Fibroblast of lung (primary cell): ENCODE data around the gene SMAD3. TPM values are rescaled to one million over a fixed set of nuclear protein-coding genes. Genes with fewer than 3 reads are reported as not detected.

ENCODE experiments used
- DNase-seq, 2 donors: peaks; one replicate each; pipeline versions ENCODE4 v3.0.0 to v3.0.0-alpha.2; 2010; ENCODE audit warnings: low read depth in 2 of 2
- H2AFZ ChIP-seq: 2 replicates; pipeline ENCODE4 v1.5.1; 2012; ENCODE audit warnings: low read length, control low read depth, inconsistent platforms
- H3K27ac ChIP-seq: 2 replicates; pipeline ENCODE4 v1.5.1; 2011; ENCODE audit warnings: low read length, control low read depth; ENCODE audit not compliant: insufficient read depth
- H3K27me3 ChIP-seq: 2 replicates; pipeline ENCODE4 v1.5.1; 2011; ENCODE audit warnings: mild to moderate bottlenecking, low read length; ENCODE audit not compliant: control insufficient read depth, insufficient read depth
- H3K36me3 ChIP-seq: 2 replicates; pipeline ENCODE4 v1.5.1; 2011; ENCODE audit warnings: low read length; ENCODE audit not compliant: control insufficient read depth, insufficient read depth
- H3K4me1 ChIP-seq: 2 replicates; pipeline ENCODE4 v1.5.1; 2011; ENCODE audit warnings: low read length; ENCODE audit not compliant: control insufficient read depth, insufficient read depth; ENCODE audit errors: extremely low read depth
- H3K4me2 ChIP-seq: 2 replicates; pipeline ENCODE4 v1.5.1; 2011; ENCODE audit warnings: low read length, control low read depth; ENCODE audit not compliant: insufficient read depth; ENCODE audit errors: extremely low read depth
- H3K4me3 ChIP-seq, 4 experiments: fragments of 200-600 bp in 1 of 4; sonication (generic) in 1 of 4; replicated peaks in 1 of 4; 2 replicates each; pipeline ENCODE4 v1.5.1; 2011 to 2016; ENCODE audit warnings: low read length in 4 of 4, low read depth in 3 of 4, mild to moderate bottlenecking in 3 of 4, control low read depth in 2 of 4, inconsistent platforms in 1 of 4, mixed read lengths in 1 of 4; ENCODE audit not compliant: insufficient read depth in 1 of 4; ENCODE audit errors: control extremely low read depth in 1 of 4
- H3K79me2 ChIP-seq: 2 replicates; pipeline ENCODE4 v1.5.1; 2012; ENCODE audit warnings: mild to moderate bottlenecking, low read length, inconsistent platforms; ENCODE audit not compliant: control insufficient read depth, insufficient read depth
- H3K9ac ChIP-seq: 2 replicates; pipeline ENCODE4 v1.5.1; 2011; ENCODE audit warnings: mild to moderate bottlenecking, low read length, control low read depth; ENCODE audit not compliant: insufficient read depth
- H3K9me3 ChIP-seq: 2 replicates; pipeline ENCODE4 v1.5.1; 2012; ENCODE audit warnings: low read depth, low read length; ENCODE audit not compliant: control insufficient read depth, insufficient read depth
- H4K20me1 ChIP-seq: 2 replicates; pipeline ENCODE4 v1.5.1; 2011; ENCODE audit warnings: low read length; ENCODE audit not compliant: control insufficient read depth, insufficient read depth; ENCODE audit errors: extremely low read depth
- CTCF ChIP-seq, 2 donors: IDR thresholded peaks in 1 of 2; conservative IDR thresholded peaks in 1 of 2; 1 replicate in 1 of 2; 2 replicates in 1 of 2; pipeline ENCODE4 v1.5.1; 2011 to 2012; ENCODE audit warnings: low read length in 2 of 2, control low read depth in 1 of 2, inconsistent platforms in 1 of 2, low read depth in 1 of 2, mild to moderate bottlenecking in 1 of 2
- EZH2 ChIP-seq: IDR thresholded peaks from 2 replicates; pipeline ENCODE4 v1.5.1; 2012; ENCODE audit warnings: low read length, control low read depth, mild to moderate bottlenecking; ENCODE audit errors: missing control alignments
- polyA plus RNA-seq, 2 donors: library from polyadenylated mRNA; depleted of rRNA in 1 of 2; stranded (reverse) in 1 of 2; unstranded in 1 of 2; fragments of >200 nt; gene quantifications; 2 replicates each; pipeline ENCODE4 v1.2.1, GENCODE V29; 2011 to 2012; ENCODE audit warnings: missing spikeins in 1 of 2
- total RNA-seq: library from RNA; depleted of rRNA; stranded (reverse); fragments of >200 nt; gene quantifications from 2 replicates; pipeline ENCODE4 v1.2.1, GENCODE V29; 2014

The SMAD3 gene
- total and polyA plus RNA-seq, 2 donors (not counting 1 experiment from before 2014, with no cell fraction given): 69.9 to 173 TPM

- Histone ChIP-seq H3K4me1 (peaks cover 83% of the 10 kb centered on the region), H3K4me2 (peak overlapping the region; percentile 8), H3K4me3 (no peak overlapping the region), H3K36me3 (peaks cover 4% of the 10 kb centered on the region), H3K9me3 (no peaks in the 10 kb centered on the region), H2AFZ (no peak overlapping the region), H4K20me1 (no peaks in the 10 kb centered on the region), H3K9ac (peak overlapping the region; percentile 48), H3K79me2 (peaks cover 86% of the 10 kb centered on the region), H3K27me3 (no peaks in the 10 kb centered on the region), H3K27ac (peak overlapping the region; percentile 96)
- DNase-seq: peak; percentile 82 to 92
- TF ChIP-seq EZH2: no peak
- no peak for TF ChIP-seq CTCF (conservative IDR thresholded peaks at IDR 0.05 in 1 of 2, IDR thresholded peaks at IDR 0.05 in 1 of 2; ENCODE audit: low read depth in 1 of 2, low read length in 2 of 2)
Measured at GRCh38 chr15:67146234-67146633, 80.8 kb downstream of the SMAD3 start.

GRCh38 chr15:67146875-67147381 is 81.5 kb downstream of the SMAD3 start:
- peak; percentile 94 for DNase-seq
- Histone ChIP-seq H3K79me2 (peaks cover 85% of the 10 kb centered on the region), H3K4me3 (no peak overlapping the region), H3K36me3 (peaks cover 4% of the 10 kb centered on the region), H3K27me3 (no peaks in the 10 kb centered on the region), H3K9me3 (no peaks in the 10 kb centered on the region), H2AFZ (no peak overlapping the region), H3K4me1 (peaks cover 76% of the 10 kb centered on the region), H3K9ac (peak overlapping the region; percentile 48), H3K4me2 (peak overlapping the region; percentile 8), H3K27ac (peak overlapping the region; percentile 96), H4K20me1 (no peaks in the 10 kb centered on the region)
- TF ChIP-seq CTCF (conservative IDR thresholded peaks at IDR 0.05 in 1 of 2, IDR thresholded peaks at IDR 0.05 in 1 of 2; ENCODE audit: low read depth in 1 of 2, low read length in 2 of 2) (no peak), EZH2 (no peak)

- Histone ChIP-seq H3K4me2 (peak overlapping the region; percentile 5), H3K79me2 (peaks cover 85% of the 10 kb centered on the region), H2AFZ (no peak overlapping the region), H3K9me3 (no peaks in the 10 kb centered on the region), H3K9ac (peak overlapping the region; percentile 40), H3K36me3 (peaks cover 6% of the 10 kb centered on the region), H4K20me1 (no peaks in the 10 kb centered on the region), H3K27me3 (no peaks in the 10 kb centered on the region), H3K4me1 (peaks cover 74% of the 10 kb centered on the region), H3K27ac (peak overlapping the region; percentile 96), H3K4me3 (no peak overlapping the region)
- DNase-seq: no peak
- TF ChIP-seq EZH2 (no peak), CTCF (conservative IDR thresholded peaks at IDR 0.05 in 1 of 2, IDR thresholded peaks at IDR 0.05 in 1 of 2; ENCODE audit: low read depth in 1 of 2, low read length in 2 of 2) (no peak)
Measured at GRCh38 chr15:67147396-67147949, 82.1 kb downstream of the SMAD3 start.
